ENCODE measurements around the gene KLF1.

GRCh38 chr19:12840091-12841079 is 46.6 kb downstream of the KLF1 start:
- no peak for TF ChIP-seq CTCF (IDR thresholded peaks at IDR 0.05; ENCODE audit: low read depth, low read length, poor library complexity, severe bottlenecking)
- TF ChIP-seq EZH2phosphoT487 (IDR thresholded peaks at IDR 0.05; ENCODE audit: borderline replicate concordance, low read length): no peak
